Kidney glomerular epithelial cell (primary cell): ENCODE measurements around the gene SMYD1.

ENCODE experiments used
- DNase-seq: peaks from one replicate; lab custom pipeline; 2025; lab: John Stamatoyannopoulos, UW

Gene SMYD1

GRCh38 chr2:88087073-88087472, 19.4 kb downstream of the SMYD1 start:
- no peak for DNase-seq

GRCh38 chr2:88087763-88088162, 20.1 kb downstream of the SMYD1 start:
- DNase-seq, result no peak

GRCh38 chr2:88088999-88089398, 21.4 kb downstream of the SMYD1 start:
- DNase-seq, result no peak

GRCh38 chr2:88090446-88091283, 23.0 kb downstream of the SMYD1 start:
- DNase-seq, result no peak

GRCh38 chr2:88091943-88092342, 24.3 kb downstream of the SMYD1 start:
- DNase-seq, result no peak

GRCh38 chr2:88092773-88093172, 25.1 kb downstream of the SMYD1 start:
- no peak for DNase-seq

GRCh38 chr2:88095022-88095421, 27.4 kb downstream of the SMYD1 start:
- no peak for DNase-seq

GRCh38 chr2:88096708-88097107, 29.1 kb downstream of the SMYD1 start:
- DNase-seq, result no peak

- DNase-seq, result no peak
Observed at GRCh38 chr2:88097192-88097591, 29.6 kb downstream of the SMYD1 start.

- DNase-seq, result no peak
Observed at GRCh38 chr2:88097891-88098557, 30.4 kb downstream of the SMYD1 start.

- DNase-seq, result no peak
Observed at GRCh38 chr2:88098558-88098900, 30.9 kb downstream of the SMYD1 start.

- DNase-seq, result no peak
Observed at GRCh38 chr2:88099798-88100488, 32.3 kb downstream of the SMYD1 start.

GRCh38 chr2:88100489-88100858, 32.8 kb downstream of the SMYD1 start:
- DNase-seq, result no peak

- no peak for DNase-seq
Observed at GRCh38 chr2:88108796-88109195, 41.2 kb downstream of the SMYD1 start.

- DNase-seq, result no peak
Observed at GRCh38 chr2:88110830-88111229, 43.2 kb downstream of the SMYD1 start.

GRCh38 chr2:88113069-88113468, 45.4 kb downstream of the SMYD1 start:
- no peak for DNase-seq

GRCh38 chr2:88114889-88115288, 47.3 kb downstream of the SMYD1 start:
- no peak for DNase-seq

GRCh38 chr2:88115825-88116518, 48.3 kb downstream of the SMYD1 start:
- DNase-seq, result no peak

- DNase-seq, result no peak
Observed at GRCh38 chr2:88116669-88117432, 49.2 kb downstream of the SMYD1 start.

GRCh38 chr2:88117973-88118372, 50.3 kb downstream of the SMYD1 start:
- DNase-seq, result no peak

GRCh38 chr2:88121678-88122077, 54.1 kb downstream of the SMYD1 start:
- no peak for DNase-seq
